Coronary artery (tissue), 2 donors: ENCODE data around the gene RIC8A.
"Not testable (repeated sequence)": the region's sequence is repeated elsewhere in the genome, so short reads cannot be mapped to it uniquely, and the experiment has no call there.

Experiments used
- DNase-seq: peaks from one replicate; pipeline ENCODE4 v3.0.0-alpha.2; 2017; ENCODE audit warnings: low spot score
- H3K27ac ChIP-seq, 2 donors: fragments of 200-600 bp; sonication (generic); one replicate each; pipeline ENCODE4 v1.5.1; 2016 to 2019
- H3K4me3 ChIP-seq: fragments of 200-600 bp; sonication (generic); 2 replicates; pipeline ENCODE4 v1.5.1; 2016; ENCODE audit warnings: mild to moderate bottlenecking, moderate library complexity
- TF ChIP-seq, protein P1 (sequence below): fragments of 200-600 bp; sonication (generic); IDR thresholded peaks from one replicate; pipeline ENCODE4 v1.5.1; 2019; ENCODE audit warnings: antibody characterized with exemption

The RIC8A gene

DNA sequence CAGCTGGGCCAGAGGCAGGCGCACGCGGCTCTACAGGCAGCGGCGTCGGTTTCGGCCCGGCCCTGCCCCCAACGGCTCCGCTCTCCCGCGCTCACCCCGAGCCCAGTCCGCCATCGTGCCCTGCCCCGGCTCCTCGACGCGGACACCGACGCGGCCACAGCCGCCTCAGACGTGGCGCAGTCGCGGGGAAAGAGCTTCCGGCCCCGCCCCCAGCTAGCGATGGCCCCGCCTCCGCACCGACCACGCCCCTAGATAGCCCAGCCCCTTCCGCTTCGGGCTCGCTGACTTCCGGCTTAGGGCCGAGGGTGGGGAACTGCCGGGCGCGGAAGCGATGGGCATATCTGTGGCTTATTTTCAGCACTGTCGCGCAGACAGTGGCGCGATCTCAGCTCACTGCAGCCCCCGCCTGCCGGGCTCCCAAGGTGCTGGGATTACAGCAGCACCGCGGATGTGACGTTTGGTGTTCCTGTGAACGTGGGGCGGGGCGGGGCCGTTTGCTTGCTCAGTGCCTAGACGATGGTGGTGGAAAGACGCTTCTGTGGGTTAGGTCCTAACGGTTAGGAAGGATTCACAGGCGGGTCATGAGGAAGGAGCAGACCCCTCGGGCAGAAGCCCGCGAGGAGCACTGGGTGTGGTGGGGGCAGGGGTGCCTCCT, at the start of gene RIC8A, which contains the start of gene BET1L:
RIC8A (plus strand) TSS at position 501 of the 655 bp plus-strand sequence. CDS start 1,147 bp downstream, outside the sequence.
BET1L (minus strand) TSS at position 192 of the 655 bp plus-strand sequence; CDS start at position 114, 78 bp downstream.
- Histone ChIP-seq H3K4me3 (peak within 1 kb of the TSS; percentile 77), H3K27ac (peak within 1 kb of the TSS; percentile 97 to 98)
- peak; percentile 98 for DNase-seq
- TF ChIP-seq, protein P1, sequence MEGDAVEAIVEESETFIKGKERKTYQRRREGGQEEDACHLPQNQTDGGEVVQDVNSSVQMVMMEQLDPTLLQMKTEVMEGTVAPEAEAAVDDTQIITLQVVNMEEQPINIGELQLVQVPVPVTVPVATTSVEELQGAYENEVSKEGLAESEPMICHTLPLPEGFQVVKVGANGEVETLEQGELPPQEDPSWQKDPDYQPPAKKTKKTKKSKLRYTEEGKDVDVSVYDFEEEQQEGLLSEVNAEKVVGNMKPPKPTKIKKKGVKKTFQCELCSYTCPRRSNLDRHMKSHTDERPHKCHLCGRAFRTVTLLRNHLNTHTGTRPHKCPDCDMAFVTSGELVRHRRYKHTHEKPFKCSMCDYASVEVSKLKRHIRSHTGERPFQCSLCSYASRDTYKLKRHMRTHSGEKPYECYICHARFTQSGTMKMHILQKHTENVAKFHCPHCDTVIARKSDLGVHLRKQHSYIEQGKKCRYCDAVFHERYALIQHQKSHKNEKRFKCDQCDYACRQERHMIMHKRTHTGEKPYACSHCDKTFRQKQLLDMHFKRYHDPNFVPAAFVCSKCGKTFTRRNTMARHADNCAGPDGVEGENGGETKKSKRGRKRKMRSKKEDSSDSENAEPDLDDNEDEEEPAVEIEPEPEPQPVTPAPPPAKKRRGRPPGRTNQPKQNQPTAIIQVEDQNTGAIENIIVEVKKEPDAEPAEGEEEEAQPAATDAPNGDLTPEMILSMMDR: no peak

DNA sequence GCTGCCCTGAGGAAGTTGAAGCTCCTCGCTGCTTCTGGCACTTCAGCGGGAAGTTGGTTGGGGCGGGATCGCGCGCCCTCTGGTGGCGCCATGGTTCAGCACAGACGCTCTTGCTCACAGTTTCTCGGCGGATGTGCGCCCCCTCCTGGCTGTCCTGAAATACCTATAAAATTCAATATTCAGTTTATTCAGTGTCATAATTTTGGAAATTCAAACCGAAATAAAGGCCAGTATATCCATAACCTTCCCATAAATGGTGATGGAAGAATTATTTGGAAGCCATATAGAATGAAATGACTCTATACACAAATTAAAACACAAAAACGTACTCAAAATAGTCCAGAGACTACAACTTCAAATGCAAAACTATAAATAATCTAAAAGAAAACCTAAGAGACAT, 27.3 kb upstream of the RIC8A start:
- not testable (repeated sequence) for DNase-seq, H3K27ac ChIP-seq, H3K4me3 ChIP-seq

DNA sequence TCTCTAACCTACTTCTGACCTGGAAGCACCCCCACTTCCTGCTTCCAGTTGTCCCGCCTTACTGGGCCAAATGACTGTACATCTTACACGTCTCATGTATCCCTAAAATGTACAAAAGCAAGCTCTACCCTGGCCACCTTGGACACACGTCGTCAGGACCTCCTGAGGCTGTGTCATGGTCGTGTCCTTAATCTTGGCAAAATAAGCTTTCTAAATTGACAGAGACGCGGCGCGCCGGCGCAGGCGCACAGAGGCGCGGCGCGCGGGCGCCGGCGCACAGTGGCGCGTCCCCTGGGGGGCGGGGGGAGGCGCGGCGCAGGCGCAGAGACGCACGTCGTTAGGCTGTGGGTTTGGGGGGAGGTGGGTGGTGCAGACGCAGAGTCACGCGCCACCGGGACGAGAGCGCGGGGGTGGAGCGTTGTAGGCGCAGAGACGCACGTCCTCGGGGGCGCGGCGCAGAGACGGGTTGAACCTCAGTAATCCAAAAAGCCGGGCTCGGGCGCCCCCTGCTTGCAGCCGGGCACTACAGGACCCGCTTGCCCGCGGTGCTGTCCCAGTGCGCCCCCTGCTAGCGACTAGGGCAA, 18.2 kb upstream of the RIC8A start:
- H3K4me3 ChIP-seq, H3K27ac ChIP-seq: not testable (repeated sequence)
- peak; percentile 61 for DNase-seq

- DNase-seq, H3K4me3 ChIP-seq, H3K27ac ChIP-seq: not testable (repeated sequence)
Observed at GRCh38 chr11:189843-190311, 17.6 kb upstream of the RIC8A start.

GRCh38 chr11:190546-190945, 17.0 kb upstream of the RIC8A start:
- DNase-seq, H3K4me3 ChIP-seq, H3K27ac ChIP-seq: not testable (repeated sequence)

DNA sequence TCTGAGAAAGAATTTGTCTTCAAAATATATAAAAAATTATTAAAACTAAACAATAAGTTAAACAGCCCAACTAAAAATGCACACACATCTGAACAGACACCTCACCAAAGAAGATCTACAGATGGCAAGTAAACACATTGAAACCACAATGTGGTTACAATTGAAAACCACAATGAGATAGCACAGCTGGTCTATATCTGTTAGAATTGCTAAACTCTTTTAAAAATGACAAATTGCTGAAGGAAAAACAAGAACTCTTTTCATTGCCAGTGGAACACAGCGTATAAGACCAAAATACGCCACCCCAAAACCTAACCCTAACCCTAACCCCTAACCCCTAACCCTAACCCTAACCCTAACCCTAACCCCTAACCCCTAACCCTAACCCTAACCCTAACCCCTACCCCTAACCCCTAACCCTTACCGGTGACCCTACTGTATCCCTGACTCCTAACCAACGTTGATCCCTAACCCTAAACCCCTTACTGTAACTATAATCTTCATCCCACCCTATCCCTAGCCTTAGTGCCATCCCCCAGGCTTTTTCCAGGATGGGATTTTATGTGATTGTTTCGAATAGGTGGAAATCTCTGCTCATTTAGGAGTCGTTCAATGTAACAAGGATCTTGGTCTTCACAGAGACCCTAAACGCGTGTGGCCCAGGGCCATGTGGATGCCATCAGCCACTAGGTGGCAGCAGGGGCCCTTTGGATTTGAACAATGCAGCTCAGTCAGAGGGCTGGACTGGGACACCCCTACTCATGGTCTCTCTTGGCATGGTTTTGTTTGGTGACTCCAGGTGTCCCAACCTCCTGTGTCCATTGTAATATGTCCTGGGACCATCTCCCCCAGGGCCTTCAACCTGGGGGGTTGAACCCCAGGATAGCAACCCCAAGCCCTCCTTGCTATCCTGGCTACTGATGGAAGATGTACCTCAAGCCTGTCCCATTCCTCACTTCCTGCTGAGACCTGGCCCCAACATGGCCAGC, 15.7 kb upstream of the RIC8A start:
- peak; percentile 61 for DNase-seq
- H3K4me3 ChIP-seq, H3K27ac ChIP-seq: not testable (repeated sequence)
- TF ChIP-seq, protein P1: peak; percentile 52

DNA sequence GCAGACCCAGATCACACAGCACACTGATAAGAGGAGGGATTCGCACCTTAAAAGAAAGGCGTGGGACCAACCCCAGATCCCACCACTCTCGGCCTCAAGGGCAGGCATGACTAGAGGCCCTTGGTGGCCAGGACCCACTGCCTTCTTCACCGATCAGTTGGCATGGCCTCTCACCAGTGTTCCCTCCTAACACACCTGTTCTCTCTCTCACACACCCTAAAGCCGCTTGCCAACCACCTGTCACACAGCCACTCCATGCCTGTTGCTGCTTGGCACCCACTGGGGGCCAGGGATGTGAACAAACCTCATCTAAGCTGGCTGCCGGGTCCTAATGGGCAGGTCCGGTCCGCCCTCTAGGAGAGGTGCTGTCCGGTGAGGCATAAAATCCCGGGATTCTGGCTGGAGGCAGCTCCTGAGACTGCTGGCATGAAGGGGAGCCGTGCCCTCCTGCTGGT, 14.8 kb upstream of the RIC8A start, which contains the start of gene SCGB1C1:
SCGB1C1 (plus strand) TSS at position 405 of the 455 bp plus-strand sequence; CDS start at position 427, 22 bp downstream.
- not testable (repeated sequence) for H3K27ac ChIP-seq, DNase-seq, H3K4me3 ChIP-seq

DNA sequence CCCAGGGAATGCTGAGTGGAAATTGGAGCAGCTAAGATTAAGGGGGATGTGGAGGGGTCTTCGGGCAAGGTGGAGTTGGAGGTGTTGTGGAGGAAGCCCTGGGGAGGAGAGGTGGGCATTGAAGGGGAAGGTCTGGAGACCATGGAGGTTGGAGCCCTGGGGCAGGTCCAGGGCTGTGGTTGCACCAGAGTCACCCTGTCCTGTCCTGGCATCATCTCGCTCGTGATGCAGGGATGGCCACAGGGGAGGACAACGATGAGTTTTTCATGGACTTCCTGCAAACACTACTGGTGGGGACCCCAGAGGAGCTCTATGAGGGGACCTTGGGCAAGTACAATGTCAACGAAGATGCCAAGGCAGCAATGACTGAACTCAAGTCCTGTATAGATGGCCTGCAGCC, 14.0 kb upstream of the RIC8A start:
- DNase-seq: peak; percentile 45
- not testable (repeated sequence) for H3K27ac ChIP-seq, H3K4me3 ChIP-seq

- Histone ChIP-seq H3K27ac (no peak overlapping the region), H3K4me3 (no peak overlapping the region)
- DNase-seq: peak; percentile 66
- TF ChIP-seq, protein P1: no peak
Observed at GRCh38 chr11:196786-197731, 10.4 kb upstream of the RIC8A start.
